ENCODE measurements around the gene FMNL2. TPM values are rescaled to one million over a fixed set of nuclear protein-coding genes. Genes with fewer than 3 reads are reported as not detected.

The FMNL2 gene
- total and polyA plus RNA-seq, 4 donors = 18.8 to 81.4 (median 38.4) TPM

DNA sequence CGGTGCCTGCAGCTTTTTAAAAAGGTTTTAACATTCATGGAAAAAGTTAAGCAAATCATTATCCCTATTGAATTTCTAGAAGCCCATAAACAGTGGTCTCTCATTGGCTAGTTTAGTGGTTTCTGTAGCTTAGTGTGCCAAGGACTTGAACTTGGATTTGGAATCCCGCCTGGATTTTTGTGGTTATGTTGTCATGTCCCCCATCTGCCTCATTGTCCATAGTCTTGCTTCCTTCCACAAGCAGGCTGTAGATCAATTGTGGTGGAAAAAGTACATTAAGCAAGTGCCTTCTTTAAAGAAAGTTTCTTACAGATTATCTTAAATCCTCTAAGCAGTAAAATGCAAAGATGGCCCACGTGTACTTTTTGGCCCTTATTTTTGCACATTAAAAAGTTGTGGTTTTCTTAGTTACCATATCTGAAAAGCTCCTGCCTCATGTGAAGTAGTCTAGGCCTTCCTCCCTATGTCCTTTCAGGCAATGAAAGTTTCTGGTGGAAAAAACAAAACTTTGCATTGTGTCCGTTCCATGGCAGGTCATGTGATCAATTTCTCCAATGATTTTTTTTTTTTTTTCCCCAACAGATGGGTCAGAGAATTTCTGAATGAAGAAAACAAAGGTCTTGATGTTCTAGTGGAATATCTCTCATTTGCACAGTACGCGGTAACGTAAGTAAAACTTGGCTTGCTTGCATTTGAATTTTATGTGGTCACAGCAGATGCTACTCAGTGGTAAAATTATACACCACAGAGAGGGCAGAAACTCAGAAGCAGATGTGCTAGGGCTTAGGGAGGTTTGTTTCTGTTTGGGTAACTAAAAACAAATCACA lies 223.4 kb downstream of the FMNL2 start:
- TF ChIP-seq, protein P1, sequence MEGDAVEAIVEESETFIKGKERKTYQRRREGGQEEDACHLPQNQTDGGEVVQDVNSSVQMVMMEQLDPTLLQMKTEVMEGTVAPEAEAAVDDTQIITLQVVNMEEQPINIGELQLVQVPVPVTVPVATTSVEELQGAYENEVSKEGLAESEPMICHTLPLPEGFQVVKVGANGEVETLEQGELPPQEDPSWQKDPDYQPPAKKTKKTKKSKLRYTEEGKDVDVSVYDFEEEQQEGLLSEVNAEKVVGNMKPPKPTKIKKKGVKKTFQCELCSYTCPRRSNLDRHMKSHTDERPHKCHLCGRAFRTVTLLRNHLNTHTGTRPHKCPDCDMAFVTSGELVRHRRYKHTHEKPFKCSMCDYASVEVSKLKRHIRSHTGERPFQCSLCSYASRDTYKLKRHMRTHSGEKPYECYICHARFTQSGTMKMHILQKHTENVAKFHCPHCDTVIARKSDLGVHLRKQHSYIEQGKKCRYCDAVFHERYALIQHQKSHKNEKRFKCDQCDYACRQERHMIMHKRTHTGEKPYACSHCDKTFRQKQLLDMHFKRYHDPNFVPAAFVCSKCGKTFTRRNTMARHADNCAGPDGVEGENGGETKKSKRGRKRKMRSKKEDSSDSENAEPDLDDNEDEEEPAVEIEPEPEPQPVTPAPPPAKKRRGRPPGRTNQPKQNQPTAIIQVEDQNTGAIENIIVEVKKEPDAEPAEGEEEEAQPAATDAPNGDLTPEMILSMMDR (IDR thresholded peaks at IDR 0.05; ENCODE audit: control extremely low read depth, extremely low read depth) = no peak
- DNase-seq (peak in 2 of 3 donors; percentile 16 to 47), ATAC-seq (ENCODE audit: insufficient read depth, low FRiP score) (no peak)
- no peak overlapping the region for H3K27ac ChIP-seq (ENCODE audit: low read depth in 1 of 2, low read length in 1 of 2)
- peaks cover 0 to 6% (median 0%) of the 10 kb centered on the region in 4 donors for H3K36me3 ChIP-seq (ENCODE audit: control insufficient read depth in 4 of 4, insufficient read depth in 4 of 4, low read length in 4 of 4)
- WGBS, 2 donors = 88% methylated on average over 7 of the region's 7 CpGs
- no peaks in the 10 kb centered on the region for H3K27me3 ChIP-seq (ENCODE audit: control insufficient read depth in 3 of 3, insufficient read depth in 3 of 3, low read length in 2 of 3)
- no peaks in the 10 kb centered on the region for H3K9me3 ChIP-seq (ENCODE audit: control insufficient read depth in 4 of 4, insufficient read depth in 3 of 4, low read length in 3 of 4)
- peaks cover 0 to 1% (median 0%) of the 10 kb centered on the region in 5 donors for H3K4me1 ChIP-seq (ENCODE audit: control insufficient read depth in 5 of 5, insufficient read depth in 5 of 5, low read length in 5 of 5)
- no peak overlapping the region for H3K4me3 ChIP-seq
- H3K9ac ChIP-seq (ENCODE audit: insufficient read depth in 1 of 2, low read length in 2 of 2) = no peak overlapping the region

DNA sequence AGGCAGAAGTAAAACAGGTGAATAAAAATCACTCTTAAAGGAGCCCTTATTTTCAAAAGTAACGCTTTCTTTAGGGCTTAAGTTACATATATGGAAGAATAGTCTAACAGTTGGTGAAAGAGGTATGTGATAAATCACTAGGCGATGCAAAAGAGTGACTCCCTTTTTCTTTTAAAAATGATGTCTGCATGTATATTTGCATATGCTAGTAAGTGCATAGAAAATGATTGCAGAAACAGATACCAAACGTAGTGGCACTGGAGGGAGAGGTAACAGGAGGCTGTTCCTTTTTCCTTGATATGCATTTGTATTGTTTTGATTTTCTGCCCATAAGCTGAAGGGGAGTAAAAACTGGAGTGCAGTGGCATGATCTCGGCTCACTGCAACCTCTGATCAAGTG lies 224.0 kb downstream of the FMNL2 start:
- TF ChIP-seq, protein P1 (IDR thresholded peaks at IDR 0.05; ENCODE audit: control extremely low read depth, extremely low read depth) = no peak
- no peak overlapping the region for H3K4me3 ChIP-seq
- no peaks in the 10 kb centered on the region for H3K9me3 ChIP-seq (ENCODE audit: control insufficient read depth in 4 of 4, insufficient read depth in 3 of 4, low read length in 3 of 4)
- ATAC-seq (ENCODE audit: insufficient read depth, low FRiP score) (no peak), DNase-seq (no peak)
- no peaks in the 10 kb centered on the region for H3K27me3 ChIP-seq (ENCODE audit: control insufficient read depth in 3 of 3, insufficient read depth in 3 of 3, low read length in 2 of 3)
- H3K9ac ChIP-seq (ENCODE audit: insufficient read depth in 1 of 2, low read length in 2 of 2) = no peak overlapping the region
- peaks cover 0 to 1% (median 0%) of the 10 kb centered on the region in 5 donors for H3K4me1 ChIP-seq (ENCODE audit: control insufficient read depth in 5 of 5, insufficient read depth in 5 of 5, low read length in 5 of 5)
- H3K36me3 ChIP-seq (ENCODE audit: control insufficient read depth in 4 of 4, insufficient read depth in 4 of 4, low read length in 4 of 4) = peaks cover 0 to 6% (median 0%) of the 10 kb centered on the region in 4 donors
- no peak overlapping the region for H3K27ac ChIP-seq (ENCODE audit: low read depth in 1 of 2, low read length in 1 of 2)
- WGBS, 2 donors = 94 to 95% methylated on average over 4 of the region's 4 CpGs

DNA sequence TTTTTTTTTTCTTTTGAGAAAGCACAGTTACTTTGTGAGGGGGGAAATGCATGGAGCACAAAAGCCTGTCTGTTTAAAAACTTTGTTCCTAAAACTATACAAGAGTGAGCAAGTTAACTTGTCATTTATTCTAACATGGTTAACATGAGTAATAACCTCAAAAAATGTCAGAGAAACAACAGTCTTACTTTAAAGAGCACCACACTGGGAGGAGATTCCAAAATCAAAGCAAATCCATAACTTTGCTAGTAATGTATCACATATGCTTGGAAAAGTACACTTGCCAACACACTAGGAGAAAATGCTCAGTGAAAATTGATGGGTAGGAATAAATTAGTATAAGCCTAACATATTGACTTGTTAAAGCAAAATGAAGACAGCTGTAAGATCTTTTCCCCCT lies 225.2 kb downstream of the FMNL2 start:
- no peaks in the 10 kb centered on the region for H3K27me3 ChIP-seq (ENCODE audit: control insufficient read depth in 3 of 3, insufficient read depth in 3 of 3, low read length in 2 of 3)
- peaks cover 0 to 1% (median 0%) of the 10 kb centered on the region in 5 donors for H3K4me1 ChIP-seq (ENCODE audit: control insufficient read depth in 5 of 5, insufficient read depth in 5 of 5, low read length in 5 of 5)
- no peak overlapping the region for H3K27ac ChIP-seq (ENCODE audit: low read depth in 1 of 2, low read length in 1 of 2)
- DNase-seq (no peak), ATAC-seq (ENCODE audit: insufficient read depth, low FRiP score) (no peak)
- H3K9ac ChIP-seq (ENCODE audit: insufficient read depth in 1 of 2, low read length in 2 of 2) = no peak overlapping the region
- TF ChIP-seq, protein P1 (IDR thresholded peaks at IDR 0.05; ENCODE audit: control extremely low read depth, extremely low read depth) = no peak
- no peaks in the 10 kb centered on the region for H3K9me3 ChIP-seq (ENCODE audit: control insufficient read depth in 4 of 4, insufficient read depth in 3 of 4, low read length in 3 of 4)
- H3K4me3 ChIP-seq = no peak overlapping the region
- peaks cover 0 to 6% (median 0%) of the 10 kb centered on the region in 4 donors for H3K36me3 ChIP-seq (ENCODE audit: control insufficient read depth in 4 of 4, insufficient read depth in 4 of 4, low read length in 4 of 4)
